Esophagus mucosa (tissue), 1 donor: ENCODE measurements around the gene FLAD1. TPM values are rescaled to one million over a fixed set of nuclear protein-coding genes. Genes with fewer than 3 reads are reported as not detected.
A peak's percentile ranks its signal among the peaks of the same experiment; 100 is the strongest.
"Not testable (repeated sequence)": the region's sequence is repeated elsewhere in the genome, so short reads cannot be mapped to it uniquely, and the experiment has no call there.

Source experiments
- ATAC-seq: fragments of 200-7000 bp; cut with Tn5 transposase; one replicate; pipeline ENCODE4 v1.9.1; 2020
- total RNA-seq: library from RNA; stranded (reverse); gene quantifications from one replicate; pipeline ENCODE4 v1.2.4, GENCODE V29; 2023
- donor health status: DM: yes; HTN: yes; CAD: no.

The FLAD1 gene
- total RNA-seq, 1 donor from 2014 or later, result 29.6 TPM

GRCh38 chr1:154969860-154970452, 13.2 kb upstream of the FLAD1 start:
- no peak for ATAC-seq

DNA sequence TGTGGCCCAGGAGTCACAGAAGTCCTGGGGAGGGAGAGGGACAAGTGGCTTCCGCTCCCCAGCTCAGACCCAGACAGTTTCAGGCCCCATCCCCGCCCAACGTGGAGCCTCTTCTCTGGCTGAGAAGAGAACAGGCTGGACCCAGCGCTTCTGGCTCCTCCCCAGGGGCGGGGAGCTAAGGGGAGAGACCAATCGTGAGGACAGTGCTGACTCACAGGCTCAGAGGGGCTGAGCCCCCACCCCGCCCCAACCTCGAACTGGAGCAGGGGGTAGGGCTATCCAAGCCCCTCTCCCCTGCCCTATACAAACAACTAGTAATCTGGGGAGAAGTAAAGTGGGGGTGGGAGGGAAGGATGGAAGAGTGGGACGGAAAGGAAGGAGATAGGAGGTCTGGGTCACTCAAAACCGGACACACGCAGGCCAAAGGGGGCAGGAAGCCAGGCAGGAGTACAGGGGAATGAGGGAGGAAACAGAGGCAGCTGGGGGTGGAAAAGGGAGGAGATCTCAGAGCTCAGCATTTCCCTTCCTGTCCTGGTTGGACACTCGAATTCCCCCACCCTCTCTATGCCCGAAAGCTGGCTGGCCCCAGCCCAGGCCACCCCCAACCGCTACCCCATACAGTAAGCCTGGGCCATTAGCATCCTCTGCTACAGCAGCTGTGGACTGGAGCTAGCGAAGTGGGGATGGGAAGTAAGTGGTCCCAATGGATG, 12.4 kb upstream of the FLAD1 start, which contains the start of gene SHC1:
Gene SHC1 (minus strand): TSS at position 117 of the 710 bp plus-strand sequence. CDS start 221 bp downstream, outside the sequence.
- ATAC-seq, result peak; percentile 57

DNA sequence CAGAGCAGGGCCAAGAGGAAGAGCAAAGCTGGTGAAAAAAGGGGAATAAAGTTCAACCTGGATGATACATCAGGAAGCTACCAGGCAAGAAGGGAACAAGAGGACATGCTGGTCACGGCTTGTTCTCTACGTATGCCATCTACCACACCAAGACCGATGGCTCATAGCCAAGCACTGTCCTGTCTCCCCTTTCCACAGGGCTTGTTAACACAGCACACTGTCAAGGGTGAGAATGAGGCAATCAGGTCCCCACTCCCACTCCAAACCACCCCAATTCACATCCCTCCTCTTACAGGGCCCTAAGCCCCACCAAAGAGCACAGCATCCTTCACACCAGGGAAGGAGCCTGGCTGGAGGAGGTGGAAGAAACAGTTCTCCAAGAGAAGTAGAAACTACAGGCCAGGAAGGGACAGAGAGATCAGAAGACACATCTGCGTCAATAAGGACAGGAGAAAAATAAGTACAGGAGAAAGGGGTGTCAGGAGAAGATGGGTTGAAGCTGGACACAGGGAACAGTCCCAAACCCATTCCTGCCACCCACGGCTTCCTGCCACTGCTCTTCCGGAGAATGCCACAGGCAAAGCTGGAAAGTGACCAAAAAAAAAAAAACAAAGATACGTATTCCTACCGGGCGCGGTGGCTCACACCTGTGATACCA, 11.7 kb upstream of the FLAD1 start:
- ATAC-seq, result peak; percentile 23

GRCh38 chr1:154972213-154972516, 11.0 kb upstream of the FLAD1 start:
- no peak for ATAC-seq

DNA sequence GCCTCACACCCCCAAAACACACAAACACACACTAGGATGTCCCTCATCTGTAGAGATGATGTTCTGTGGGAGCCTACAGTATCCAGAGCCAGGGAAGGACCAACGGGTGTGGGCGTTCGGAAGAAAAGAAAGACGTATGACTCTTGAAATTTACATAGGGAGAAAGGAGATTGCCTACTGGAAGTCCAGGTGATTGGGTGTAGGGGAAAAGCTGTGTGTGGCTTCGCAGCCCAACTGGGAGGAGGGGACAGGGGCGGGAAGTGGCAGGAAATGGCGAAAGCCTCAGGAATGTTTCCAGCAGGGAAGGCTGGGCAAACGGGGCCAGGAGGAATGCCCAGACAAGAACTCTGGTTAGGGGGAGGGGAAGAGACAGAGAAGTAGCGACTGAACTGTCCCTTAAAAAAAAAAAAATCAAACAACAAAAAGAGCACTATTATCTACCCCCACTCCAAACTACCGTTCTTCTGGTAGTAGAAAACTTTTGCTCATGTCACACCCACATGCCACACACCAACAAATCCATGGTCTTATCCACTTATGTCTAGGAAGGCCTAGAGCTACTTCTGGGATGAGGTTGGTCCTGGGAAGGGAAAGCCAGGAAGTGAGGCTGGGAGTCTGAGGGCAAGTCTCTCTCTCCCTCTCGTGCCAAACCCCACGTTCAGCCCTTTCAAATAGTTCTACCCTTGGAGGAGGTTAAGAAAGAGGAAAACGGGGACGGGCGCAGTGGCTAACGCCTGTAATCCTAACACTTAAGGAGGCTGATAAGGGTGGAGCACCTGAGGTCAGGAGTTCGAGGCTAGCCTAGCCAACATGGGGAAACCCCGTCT, 10.4 kb upstream of the FLAD1 start:
- ATAC-seq, result peak; percentile 0

DNA sequence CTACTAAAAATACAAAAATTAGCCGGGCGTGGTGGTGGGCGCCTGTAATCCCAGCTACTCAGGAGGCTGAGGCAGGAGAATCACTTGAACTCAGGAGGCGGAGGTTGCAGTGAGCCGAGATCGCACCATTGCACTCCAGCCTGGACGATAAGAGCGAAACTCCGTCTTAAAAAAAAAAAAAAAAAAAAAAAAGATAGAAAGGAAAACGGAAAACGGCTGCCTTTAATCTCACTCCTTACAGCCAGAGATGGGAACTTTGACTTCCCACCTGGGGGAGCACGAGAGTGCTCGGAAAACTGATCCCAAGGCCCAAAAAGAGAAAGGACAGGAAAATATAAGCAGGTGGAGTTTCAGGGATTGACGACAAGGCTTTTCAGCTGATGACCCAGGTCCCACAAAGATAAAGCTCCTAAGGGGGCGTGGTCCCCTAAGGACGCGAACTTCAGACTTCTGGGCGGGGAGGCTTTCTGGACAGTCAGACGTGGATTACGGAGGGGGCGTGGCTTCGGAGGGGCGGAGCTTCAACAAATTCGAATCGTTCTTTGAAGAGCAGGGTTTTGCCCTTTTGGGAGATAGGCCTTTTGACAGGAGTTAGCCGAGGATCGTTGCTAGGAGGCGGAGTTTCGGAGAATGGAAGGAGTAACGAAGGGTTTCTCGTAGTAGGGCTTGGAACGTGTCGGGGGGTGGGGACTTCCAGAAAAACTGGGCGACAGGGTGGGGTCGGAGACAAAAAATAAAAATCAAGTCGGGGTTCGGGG, 9.6 kb upstream of the FLAD1 start:
- ATAC-seq, result peak; percentile 53

DNA sequence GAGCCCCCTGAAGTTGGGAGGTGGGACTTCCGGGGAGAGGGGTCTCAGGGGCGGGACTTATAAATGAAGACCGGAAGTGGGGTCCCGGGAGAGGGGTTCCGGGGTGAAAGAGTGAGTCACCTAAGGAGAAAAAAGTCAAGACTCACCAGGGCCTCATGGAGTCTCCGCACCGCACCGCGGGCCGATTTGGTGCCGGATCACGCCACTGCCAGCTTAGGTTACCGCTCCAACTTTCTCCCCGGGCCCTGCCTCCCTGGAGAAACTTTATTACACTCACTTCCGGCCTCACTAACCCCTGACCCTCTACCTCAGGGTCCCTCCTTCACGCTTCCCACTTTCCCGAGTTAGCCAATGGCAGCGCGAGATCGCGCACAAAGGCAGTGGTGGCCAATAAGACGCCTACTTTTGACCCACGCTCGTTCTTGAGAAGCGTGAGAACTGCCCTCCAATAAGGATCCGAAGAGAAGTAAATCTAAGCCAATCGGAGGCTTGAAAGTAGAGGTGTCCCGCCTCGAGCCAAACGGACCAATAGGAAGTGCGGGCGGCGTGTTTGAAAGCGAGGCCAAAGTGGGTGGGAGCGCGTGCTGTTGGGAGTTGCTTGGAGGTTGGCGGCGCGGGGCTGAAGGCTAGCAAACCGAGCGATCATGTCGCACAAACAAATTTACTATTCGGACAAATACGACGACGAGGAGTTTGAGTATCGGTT, 8.9 kb upstream of the FLAD1 start, which contains the start of gene CKS1B:
Gene CKS1B (plus strand): TSS at position 580 of the 706 bp plus-strand sequence. CDS start 65 bp downstream, at position 645.
- peak; percentile 84 for ATAC-seq

GRCh38 chr1:154974808-154975408, 8.2 kb upstream of the FLAD1 start:
- ATAC-seq, result peak; percentile 65

- no peak for ATAC-seq
These were observed 7.6 kb upstream of the FLAD1 start for GRCh38 chr1:154975409-154976059.

DNA sequence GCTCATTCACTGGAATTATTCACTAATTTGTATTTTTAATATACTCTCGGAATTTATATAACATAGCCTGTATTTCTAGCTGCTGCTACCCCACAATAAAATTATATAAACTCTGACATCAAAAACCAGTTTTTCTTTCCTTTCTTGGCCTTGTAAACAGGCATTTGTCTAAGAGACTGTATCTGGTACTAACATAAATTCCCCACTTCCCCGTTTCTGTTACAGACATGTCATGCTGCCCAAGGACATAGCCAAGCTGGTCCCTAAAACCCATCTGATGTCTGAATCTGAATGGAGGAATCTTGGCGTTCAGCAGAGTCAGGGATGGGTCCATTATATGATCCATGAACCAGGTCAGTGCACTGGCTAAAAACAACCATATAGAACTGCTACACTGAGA, 5.4 kb upstream of the FLAD1 start:
- not testable (repeated sequence) for ATAC-seq

GRCh38 chr1:154978360-154978759, 4.8 kb upstream of the FLAD1 start:
- no peak for ATAC-seq

DNA sequence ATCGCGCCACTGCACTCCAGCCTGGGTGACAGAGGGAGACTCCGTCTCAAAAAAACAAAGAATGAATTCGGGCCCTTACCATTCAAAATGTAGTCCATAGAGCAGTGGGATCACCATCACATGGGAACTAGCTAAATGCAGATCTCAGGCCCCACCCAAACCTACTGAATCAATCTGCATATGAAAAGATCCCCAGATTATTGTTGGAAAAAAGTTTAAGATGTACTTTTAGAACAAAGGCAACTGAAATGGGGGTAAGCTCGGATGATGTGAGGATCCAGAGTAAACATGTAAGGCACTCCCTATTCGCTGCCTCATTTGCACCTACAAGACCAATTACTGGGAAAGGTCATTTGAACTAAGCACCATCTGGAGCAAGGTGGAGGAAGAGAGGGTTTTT, 803 bp upstream of the FLAD1 start:
- ATAC-seq, result no peak

GRCh38 chr1:154983776-154984466, 777 bp downstream of the FLAD1 start:
- peak; percentile 19 for ATAC-seq

DNA sequence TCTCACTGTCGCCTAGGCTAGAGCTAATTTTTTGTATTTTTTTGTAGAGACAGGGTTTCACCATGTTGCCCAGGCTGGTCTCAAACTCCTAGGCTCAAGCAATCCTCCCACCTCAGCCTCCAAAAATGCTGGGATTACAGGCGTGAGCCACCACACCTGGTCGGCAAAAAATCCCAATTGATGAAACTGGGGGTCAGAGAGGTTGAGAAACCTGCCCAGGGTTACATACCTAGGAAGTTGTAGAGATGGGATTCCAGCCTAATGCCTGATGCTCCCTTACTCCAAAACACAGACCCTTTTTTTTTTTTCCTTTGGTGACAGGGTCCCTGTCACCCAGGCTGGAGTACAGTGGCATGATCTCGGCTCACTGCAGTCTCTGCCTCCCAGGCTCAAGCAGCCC, 3.6 kb downstream of the FLAD1 start:
- ATAC-seq, result not testable (repeated sequence)

DNA sequence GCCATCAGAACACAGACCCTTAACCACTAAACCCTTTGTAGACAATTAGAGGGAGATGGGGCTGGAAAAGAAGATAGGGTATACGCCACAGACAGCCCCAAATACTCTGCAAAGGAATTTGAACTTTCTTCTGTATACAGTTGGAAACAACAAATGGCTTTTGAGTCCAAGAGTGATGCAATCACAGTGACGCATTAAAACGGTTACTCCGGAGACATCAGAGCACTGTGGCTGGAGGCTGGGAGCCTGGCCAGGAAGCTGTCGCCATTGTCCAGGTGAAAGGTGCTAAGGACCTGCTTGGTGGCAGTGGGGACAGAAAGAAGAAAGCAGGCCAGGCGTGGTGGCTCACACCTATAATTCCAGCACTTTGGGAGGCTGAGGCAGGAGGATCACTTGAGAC, 4.2 kb downstream of the FLAD1 start:
- no peak for ATAC-seq

DNA sequence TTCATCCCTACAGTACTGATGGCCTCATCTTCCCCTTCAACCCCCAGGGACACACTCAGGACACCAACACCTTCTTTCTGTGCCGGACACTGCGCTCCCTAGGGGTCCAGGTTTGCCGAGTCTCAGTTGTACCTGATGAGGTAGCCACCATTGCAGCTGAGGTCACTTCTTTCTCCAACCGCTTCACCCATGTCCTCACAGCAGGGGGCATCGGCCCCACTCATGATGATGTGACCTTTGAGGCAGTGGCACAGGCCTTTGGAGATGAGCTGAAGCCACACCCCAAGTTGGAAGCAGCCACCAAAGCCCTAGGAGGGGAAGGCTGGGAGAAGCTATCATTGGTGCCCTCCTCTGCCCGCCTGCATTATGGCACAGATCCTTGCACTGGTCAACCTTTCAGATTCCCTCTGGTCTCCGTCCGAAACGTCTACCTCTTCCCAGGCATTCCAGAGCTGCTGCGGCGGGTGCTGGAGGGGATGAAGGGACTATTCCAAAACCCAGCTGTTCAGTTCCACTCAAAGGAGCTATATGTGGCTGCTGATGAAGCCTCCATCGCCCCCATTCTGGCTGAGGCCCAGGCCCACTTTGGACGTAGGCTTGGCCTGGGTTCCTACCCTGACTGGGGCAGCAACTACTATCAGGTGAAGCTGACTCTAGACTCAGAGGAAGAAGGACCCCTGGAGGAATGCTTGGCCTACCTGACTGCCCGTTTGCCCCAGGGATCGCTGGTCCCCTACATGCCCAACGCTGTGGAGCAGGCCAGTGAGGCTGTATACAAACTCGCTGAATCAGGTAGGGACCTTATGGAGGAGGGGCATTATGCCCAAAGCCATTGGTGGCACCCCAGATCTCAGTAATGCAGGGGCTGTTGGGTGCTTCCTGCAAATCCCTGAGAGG, 5.2 kb downstream of the FLAD1 start:
- ATAC-seq, result no peak

DNA sequence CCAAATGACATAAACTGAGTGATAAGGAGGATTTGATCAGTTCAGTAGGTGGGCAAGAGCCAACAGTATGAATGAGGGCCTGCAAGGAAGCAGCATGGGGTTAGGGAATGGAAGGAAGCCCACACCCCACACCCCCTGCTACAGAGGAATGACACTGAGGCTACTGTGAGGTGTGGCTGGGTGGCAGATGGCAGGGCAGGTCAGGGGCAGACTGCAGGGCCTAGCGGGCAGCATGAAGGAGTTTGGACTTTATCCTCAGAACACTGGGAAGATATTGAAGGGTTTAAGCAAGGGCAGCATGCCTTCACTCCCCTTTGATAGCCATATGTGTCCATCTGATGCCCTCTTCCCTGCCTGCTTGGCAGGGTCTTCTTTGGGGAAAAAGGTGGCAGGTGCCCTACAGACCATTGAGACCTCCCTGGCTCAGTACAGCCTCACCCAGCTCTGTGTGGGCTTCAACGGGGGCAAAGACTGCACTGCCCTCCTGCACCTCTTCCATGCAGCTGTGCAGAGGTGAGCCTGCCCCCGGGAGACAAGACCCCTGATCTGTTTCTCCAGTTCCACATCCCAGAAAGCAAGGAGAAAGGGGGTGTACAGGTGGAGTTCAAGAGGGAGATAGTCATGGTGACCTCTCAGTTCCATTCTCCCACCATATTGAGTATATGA, 6.2 kb downstream of the FLAD1 start:
- no peak for ATAC-seq

- ATAC-seq, result no peak
These were observed 7.1 kb downstream of the FLAD1 start for GRCh38 chr1:154990276-154990675.
